CD14-positive monocyte (primary cell): Measurements from ENCODE around the gene SEMA4A. TPM values are rescaled to one million over a fixed set of nuclear protein-coding genes. Genes with fewer than 3 reads are reported as not detected.

Source experiments
- DNase-seq, 3 donors: peaks; one replicate each; pipeline ENCODE4 v3.0.0-alpha.2; 2011 to 2022
- H2AFZ ChIP-seq: 2 replicates; pipeline ENCODE4 v1.6.0; 2012; ENCODE audit warnings: mild to moderate bottlenecking, low read depth, low read length, inconsistent platforms; ENCODE audit not compliant: insufficient read depth, poor library complexity, severe bottlenecking
- H3K27ac ChIP-seq, 2 donors: 1 replicate in 1 of 2; 2 replicates in 1 of 2; pipeline ENCODE4 v1.5.1; 2012 to 2013; ENCODE audit warnings: low read length in 2 of 2, control low read depth in 1 of 2, inconsistent platforms in 1 of 2, low read depth in 1 of 2, mild to moderate bottlenecking in 1 of 2
- H3K27me3 ChIP-seq, 2 donors: one replicate each; pipeline versions ENCODE4 v1.6.0 to v1.6.1; 2011 to 2013; ENCODE audit warnings: low read length in 2 of 2; ENCODE audit not compliant: control insufficient read depth in 2 of 2, insufficient read depth in 2 of 2
- H3K36me3 ChIP-seq, 2 donors: replicated peaks in 1 of 2; 1 replicate in 1 of 2; 2 replicates in 1 of 2; pipeline versions ENCODE4 v1.5.1 to v1.6.1; 2012 to 2013; ENCODE audit warnings: low read length in 2 of 2, control low read depth in 1 of 2, inconsistent platforms in 1 of 2, mild to moderate bottlenecking in 1 of 2; ENCODE audit not compliant: insufficient read depth in 2 of 2, control insufficient read depth in 1 of 2
- H3K4me1 ChIP-seq, 2 donors: 1 replicate in 1 of 2; 2 replicates in 1 of 2; pipeline versions ENCODE4 v1.5.1 to v1.6.1; 2012 to 2013; ENCODE audit warnings: low read length in 2 of 2, control low read depth in 1 of 2, inconsistent platforms in 1 of 2, mild to moderate bottlenecking in 1 of 2, moderate library complexity in 1 of 2; ENCODE audit not compliant: insufficient read depth in 2 of 2, control insufficient read depth in 1 of 2
- H3K4me2 ChIP-seq: replicated peaks from 2 replicates; pipeline ENCODE3; 2012; ENCODE audit warnings: low read length, moderate library complexity, mild to moderate bottlenecking; ENCODE audit not compliant: poor library complexity, severe bottlenecking; ENCODE audit errors: extremely low read depth
- H3K4me3 ChIP-seq, 3 experiments: fragments of 200-600 bp in 1 of 3; sonication (generic) in 1 of 3; replicated peaks in 1 of 3; 1 replicate in 2 of 3; 2 replicates in 1 of 3; pipeline ENCODE4 v1.5.1; 2011 to 2013; ENCODE audit warnings: low read length in 3 of 3, mild to moderate bottlenecking in 3 of 3, control low read depth in 2 of 3, low read depth in 2 of 3, inconsistent platforms in 1 of 3, moderate library complexity in 1 of 3
- H3K79me2 ChIP-seq: 2 replicates; pipeline ENCODE4 v1.6.0; 2012; ENCODE audit warnings: mild to moderate bottlenecking, control low read depth, inconsistent platforms, low read length, moderate library complexity; ENCODE audit not compliant: insufficient read depth
- H3K9ac ChIP-seq: 2 replicates; pipeline ENCODE4 v1.6.0; 2017; ENCODE audit warnings: low read length, mild to moderate bottlenecking; ENCODE audit not compliant: insufficient read depth, poor library complexity, severe bottlenecking
- H3K9me3 ChIP-seq, 2 donors: replicated peaks in 1 of 2; 1 replicate in 1 of 2; 2 replicates in 1 of 2; pipeline versions ENCODE4 v1.5.1 to v1.6.1; 2012 to 2013; ENCODE audit warnings: low read length in 2 of 2, control low read depth in 1 of 2; ENCODE audit not compliant: control insufficient read depth in 1 of 2, insufficient read depth in 1 of 2
- H4K20me1 ChIP-seq: 2 replicates; pipeline ENCODE4 v1.6.0; 2012; ENCODE audit warnings: mild to moderate bottlenecking, low read length, control low read depth, moderate library complexity; ENCODE audit not compliant: insufficient read depth
- H3K27ac Mint-ChIP-seq, 7 donors: one replicate each; pipeline ENCODE4 v1.8.0; 2020; ENCODE audit warnings: mild to moderate bottlenecking in 7 of 7, mixed read lengths in 7 of 7, moderate library complexity in 6 of 7, inconsistent platforms in 2 of 7
- H3K27me3 Mint-ChIP-seq, 3 donors: one replicate each; pipeline ENCODE4 v1.8.0; 2021 to 2022; ENCODE audit warnings: low read depth in 3 of 3, mild to moderate bottlenecking in 3 of 3, mixed read lengths in 3 of 3, moderate library complexity in 3 of 3, inconsistent platforms in 1 of 3
- H3K36me3 Mint-ChIP-seq, 2 donors: one replicate each; pipeline ENCODE4 v1.8.0; 2020; ENCODE audit warnings: mixed read lengths in 2 of 2, inconsistent platforms in 1 of 2, mild to moderate bottlenecking in 1 of 2
- H3K4me1 Mint-ChIP-seq: one replicate; pipeline ENCODE4 v1.8.0; 2020; ENCODE audit warnings: mild to moderate bottlenecking, mixed read lengths
- H3K4me3 Mint-ChIP-seq, 2 donors: one replicate each; pipeline ENCODE4 v1.8.0; 2020; ENCODE audit warnings: mild to moderate bottlenecking in 2 of 2, mixed read lengths in 2 of 2, moderate library complexity in 1 of 2
- H3K9me3 Mint-ChIP-seq, 7 donors: one replicate each; pipeline ENCODE4 v1.8.0; 2020 to 2022; ENCODE audit warnings: mixed read lengths in 7 of 7, mild to moderate bottlenecking in 6 of 7, moderate library complexity in 6 of 7, inconsistent platforms in 2 of 7
- CTCF ChIP-seq: fragments of 200-600 bp; IDR thresholded peaks from one replicate; pipeline ENCODE4 v1.8.0; 2022; ENCODE audit warnings: antibody characterized with exemption, mild to moderate bottlenecking
- WGBS: methylation state at CpG from one replicate; pipeline ENCODE4 v1.1.5; 2013; ENCODE audit warnings: missing lambda C conversion rate; ENCODE audit not compliant: insufficient coverage; 5-methylcytosine and 5-hydroxymethylcytosine counted together
- intact Hi-C, 2 donors: fragments of 100-400 bp; cut with micrococcal nuclease; formaldehyde crosslinking; loops; one replicate each; pipeline versions ENCODE4 v1.15.0 to v1.15.1; 2023
- polyA plus RNA-seq, 3 donors: library from polyadenylated mRNA; depleted of rRNA in 1 of 3; unstranded in 2 of 3; stranded (reverse) in 1 of 3; fragments of 300-500 nt in 2 of 3; fragments of >200 nt in 1 of 3; fragmentation: Illumina TruSeq in 2 of 3; gene quantifications; 1 replicate in 2 of 3; 2 replicates in 1 of 3; pipeline ENCODE4 v1.2.3, GENCODE V29; 2012 to 2021

The SEMA4A gene
- polyA plus RNA-seq, 3 donors = 72.3 to 121 (median 116) TPM

- Histone ChIP-seq H3K4me3 (no peak overlapping the region), H3K9me3 (no peaks in the 10 kb centered on the region), H3K9ac (no peak overlapping the region), H3K36me3 (peaks cover 11 to 12% of the 10 kb centered on the region in 2 donors), H3K27ac (no peak overlapping the region), H3K4me1 (peaks cover 27 to 39% of the 10 kb centered on the region in 2 donors), H3K27me3 (no peaks in the 10 kb centered on the region), H4K20me1 (peaks cover 12% of the 10 kb centered on the region), H2AFZ (no peak overlapping the region), H3K79me2 (peaks cover 34% of the 10 kb centered on the region), H3K4me2 (peak overlapping the region; percentile 8)
- peak in 2 of 3 donors; percentile 41 to 51 for DNase-seq
- H3K9me3 Mint-ChIP-seq = peaks cover 0 to 9% (median 6%) of the 10 kb centered on the region in 7 donors
- H3K27me3 Mint-ChIP-seq = peaks cover 0 to 1% (median 0%) of the 10 kb centered on the region in 3 donors
- peaks cover 42% of the 10 kb centered on the region for H3K4me1 Mint-ChIP-seq
- H3K36me3 Mint-ChIP-seq = peaks cover 15 to 16% of the 10 kb centered on the region in 2 donors
- WGBS = no CpG with 5 or more reads among the region's 4 CpGs
- TF ChIP-seq CTCF = no peak
- intact Hi-C loops = loop anchor here in 1 of 2 donors (5.0 kb wide), 1 partner anchor 44 kb away; no protein-coding TSS in a partner anchor
- peak overlapping the region in 5 of 7 donors; percentile 9 to 78 (median 60) for H3K27ac Mint-ChIP-seq
- H3K4me3 Mint-ChIP-seq = peak overlapping the region in 1 of 2 donors; percentile 35
Measured at GRCh38 chr1:156191292-156191964, 38.0 kb downstream of the SEMA4A start.

GRCh38 chr1:156193208-156193487 is 39.8 kb downstream of the SEMA4A start:
- peaks cover 29% of the 10 kb centered on the region for H4K20me1 ChIP-seq
- H3K27ac ChIP-seq = peak overlapping the region; percentile 61 to 90
- H3K27me3 ChIP-seq = no peaks in the 10 kb centered on the region
- H2AFZ ChIP-seq = peak overlapping the region; percentile 83
- peaks cover 27 to 39% of the 10 kb centered on the region in 2 donors for H3K4me1 ChIP-seq
- peaks cover 17 to 28% of the 10 kb centered on the region in 2 donors for H3K36me3 ChIP-seq
- H3K9me3 ChIP-seq = no peaks in the 10 kb centered on the region
- TF ChIP-seq CTCF = no peak
- H3K36me3 Mint-ChIP-seq = peaks cover 18 to 29% of the 10 kb centered on the region in 2 donors
- peak overlapping the region; percentile 93 to 99 (median 95) for H3K27ac Mint-ChIP-seq
- H3K4me2 ChIP-seq = peak overlapping the region; percentile 82
- no peak for DNase-seq
- peak overlapping the region; percentile 81 for H3K9ac ChIP-seq
- peaks cover 0 to 1% (median 0%) of the 10 kb centered on the region in 3 donors for H3K27me3 Mint-ChIP-seq
- intact Hi-C loops = loop anchor here in 1 of 2 donors (5.0 kb wide), 1 partner anchor 46 kb away; no protein-coding TSS in a partner anchor
- peaks cover 0 to 6% (median 0%) of the 10 kb centered on the region in 7 donors for H3K9me3 Mint-ChIP-seq
- H3K4me3 ChIP-seq = peak overlapping the region; percentile 39 to 88 (median 88)
- H3K4me1 Mint-ChIP-seq = peaks cover 46% of the 10 kb centered on the region
- 81% methylated on average over 6 of the region's 7 CpGs for WGBS
- peak overlapping the region; percentile 95 to 98 for H3K4me3 Mint-ChIP-seq
- H3K79me2 ChIP-seq = peaks cover 51% of the 10 kb centered on the region
